ENCODE data around the gene RINT1.

- TF ChIP-seq YY1 (IDR thresholded peaks at IDR 0.05; ENCODE audit: low read depth) (no peak), MAX (IDR thresholded peaks at IDR 0.05) (no peak), CEBPB (IDR thresholded peaks at IDR 0.05) (no peak), FOXM1 (IDR thresholded peaks at IDR 0.05; ENCODE audit: borderline replicate concordance, low read depth) (no peak), ZBTB7A (IDR thresholded peaks at IDR 0.05; ENCODE audit: low read depth) (no peak), EGR1 (IDR thresholded peaks at IDR 0.05) (no peak), CREB1 (IDR thresholded peaks at IDR 0.05; ENCODE audit: low read depth) (no peak), TAF1 (IDR thresholded peaks at IDR 0.05; ENCODE audit: low read depth) (no peak), RAD21 (IDR thresholded peaks at IDR 0.05; ENCODE audit: low read depth) (no peak), TCF12 (IDR thresholded peaks at IDR 0.05; ENCODE audit: low read depth) (no peak), EP300 (IDR thresholded peaks at IDR 0.05; ENCODE audit: borderline replicate concordance) (no peak), USF1 (IDR thresholded peaks at IDR 0.05) (no peak)
- TF ChIP-seq, protein P1, sequence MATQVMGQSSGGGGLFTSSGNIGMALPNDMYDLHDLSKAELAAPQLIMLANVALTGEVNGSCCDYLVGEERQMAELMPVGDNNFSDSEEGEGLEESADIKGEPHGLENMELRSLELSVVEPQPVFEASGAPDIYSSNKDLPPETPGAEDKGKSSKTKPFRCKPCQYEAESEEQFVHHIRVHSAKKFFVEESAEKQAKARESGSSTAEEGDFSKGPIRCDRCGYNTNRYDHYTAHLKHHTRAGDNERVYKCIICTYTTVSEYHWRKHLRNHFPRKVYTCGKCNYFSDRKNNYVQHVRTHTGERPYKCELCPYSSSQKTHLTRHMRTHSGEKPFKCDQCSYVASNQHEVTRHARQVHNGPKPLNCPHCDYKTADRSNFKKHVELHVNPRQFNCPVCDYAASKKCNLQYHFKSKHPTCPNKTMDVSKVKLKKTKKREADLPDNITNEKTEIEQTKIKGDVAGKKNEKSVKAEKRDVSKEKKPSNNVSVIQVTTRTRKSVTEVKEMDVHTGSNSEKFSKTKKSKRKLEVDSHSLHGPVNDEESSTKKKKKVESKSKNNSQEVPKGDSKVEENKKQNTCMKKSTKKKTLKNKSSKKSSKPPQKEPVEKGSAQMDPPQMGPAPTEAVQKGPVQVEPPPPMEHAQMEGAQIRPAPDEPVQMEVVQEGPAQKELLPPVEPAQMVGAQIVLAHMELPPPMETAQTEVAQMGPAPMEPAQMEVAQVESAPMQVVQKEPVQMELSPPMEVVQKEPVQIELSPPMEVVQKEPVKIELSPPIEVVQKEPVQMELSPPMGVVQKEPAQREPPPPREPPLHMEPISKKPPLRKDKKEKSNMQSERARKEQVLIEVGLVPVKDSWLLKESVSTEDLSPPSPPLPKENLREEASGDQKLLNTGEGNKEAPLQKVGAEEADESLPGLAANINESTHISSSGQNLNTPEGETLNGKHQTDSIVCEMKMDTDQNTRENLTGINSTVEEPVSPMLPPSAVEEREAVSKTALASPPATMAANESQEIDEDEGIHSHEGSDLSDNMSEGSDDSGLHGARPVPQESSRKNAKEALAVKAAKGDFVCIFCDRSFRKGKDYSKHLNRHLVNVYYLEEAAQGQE (IDR thresholded peaks at IDR 0.05; ENCODE audit: low read depth), result no peak
These were observed 46.5 kb downstream of the RINT1 start for GRCh38 chr7:105578496-105578895.

All from Ishikawa (cell line).